ENCODE measurements around the gene IL4R.

IL4R gene

GRCh38 chr16:27333104-27333503 lies 19.3 kb downstream of the IL4R start:
- DNase-seq, result no peak

GRCh38 chr16:27333549-27333948 lies 19.8 kb downstream of the IL4R start:
- no peak for DNase-seq

- DNase-seq, result no peak
Measured at GRCh38 chr16:27334192-27334764, 20.5 kb downstream of the IL4R start.

GRCh38 chr16:27334838-27335237 lies 21.1 kb downstream of the IL4R start:
- no peak for DNase-seq

- no peak for DNase-seq
Measured at GRCh38 chr16:27335349-27336053, 21.7 kb downstream of the IL4R start.

- no peak for DNase-seq
Measured at GRCh38 chr16:27337024-27337423, 23.2 kb downstream of the IL4R start.

- DNase-seq, result no peak
Measured at GRCh38 chr16:27339180-27339579, 25.4 kb downstream of the IL4R start.

- no peak for DNase-seq
Measured at GRCh38 chr16:27340654-27341053, 26.9 kb downstream of the IL4R start.

- no peak for DNase-seq
Measured at GRCh38 chr16:27341549-27341948, 27.8 kb downstream of the IL4R start.

GRCh38 chr16:27341971-27342370 lies 28.2 kb downstream of the IL4R start:
- DNase-seq, result no peak

- no peak for DNase-seq
Measured at GRCh38 chr16:27344721-27345120, 30.9 kb downstream of the IL4R start.

GRCh38 chr16:27345201-27345600 lies 31.4 kb downstream of the IL4R start:
- DNase-seq, result no peak

GRCh38 chr16:27346819-27347218 lies 33.0 kb downstream of the IL4R start:
- no peak for DNase-seq

GRCh38 chr16:27347930-27348685 lies 34.3 kb downstream of the IL4R start:
- no peak for DNase-seq

GRCh38 chr16:27349276-27349675 lies 35.5 kb downstream of the IL4R start:
- DNase-seq, result no peak

GRCh38 chr16:27350006-27350405 lies 36.2 kb downstream of the IL4R start:
- DNase-seq, result no peak

GRCh38 chr16:27351989-27352388 lies 38.2 kb downstream of the IL4R start:
- no peak for DNase-seq

GRCh38 chr16:27353853-27354252 lies 40.1 kb downstream of the IL4R start:
- DNase-seq, result no peak

- peak; percentile 61 to 64 for DNase-seq
Measured at GRCh38 chr16:27355610-27356009, 41.8 kb downstream of the IL4R start.

- no peak for DNase-seq
Measured at GRCh38 chr16:27356794-27357193, 43.0 kb downstream of the IL4R start.

- DNase-seq, result no peak
Measured at GRCh38 chr16:27359051-27359450, 45.3 kb downstream of the IL4R start.

GRCh38 chr16:27359615-27360014 lies 45.8 kb downstream of the IL4R start:
- DNase-seq, result no peak

GRCh38 chr16:27361987-27362386 lies 48.2 kb downstream of the IL4R start:
- DNase-seq, result no peak

- no peak for DNase-seq
Measured at GRCh38 chr16:27362570-27363245, 48.9 kb downstream of the IL4R start.
